GM21528 (cell line): Measurements from ENCODE around the gene WFIKKN1.

ENCODE experiments used
- ATAC-seq: cut with Tn5 transposase; IDR thresholded peaks from one replicate; pipeline ENCODE4 v1.9.1; 2021; ENCODE audit warnings: mild to moderate bottlenecking, moderate library complexity; ENCODE audit not compliant: unreplicated experiment, low FRiP score

WFIKKN1 gene

GRCh38 chr16:672371-672770 lies 41.6 kb downstream of the WFIKKN1 start:
- no peak for ATAC-seq

- no peak for ATAC-seq
Observed at GRCh38 chr16:672851-673250, 42.1 kb downstream of the WFIKKN1 start.

GRCh38 chr16:673399-673991 lies 42.7 kb downstream of the WFIKKN1 start:
- ATAC-seq = no peak

- no peak for ATAC-seq
Observed at GRCh38 chr16:674214-674881, 43.6 kb downstream of the WFIKKN1 start.

GRCh38 chr16:674968-675883 lies 44.4 kb downstream of the WFIKKN1 start, which contains the start of gene RHBDL1:
Gene RHBDL1 (plus strand): TSS chr16:675671. CDS start chr16:675791, 120 bp downstream.
- ATAC-seq = no peak

- ATAC-seq = no peak
Observed at GRCh38 chr16:675884-676564, 45.2 kb downstream of the WFIKKN1 start.

- ATAC-seq = no peak
Observed at GRCh38 chr16:676565-676902, 45.7 kb downstream of the WFIKKN1 start.

- ATAC-seq = no peak
Observed at GRCh38 chr16:676913-677312, 46.1 kb downstream of the WFIKKN1 start.

GRCh38 chr16:677316-678190 lies 46.8 kb downstream of the WFIKKN1 start:
- no peak for ATAC-seq

GRCh38 chr16:678209-678857 lies 47.5 kb downstream of the WFIKKN1 start:
- no peak for ATAC-seq

- ATAC-seq = no peak
Observed at GRCh38 chr16:678858-679813, 48.4 kb downstream of the WFIKKN1 start.

- no peak for ATAC-seq
Observed at GRCh38 chr16:679814-680624, 49.2 kb downstream of the WFIKKN1 start, which contains the start of gene STUB1. Gene STUB1 (plus strand): TSS chr16:680410. CDS start chr16:680526, 116 bp downstream.

- no peak for ATAC-seq
Observed at GRCh38 chr16:680625-680945, 49.8 kb downstream of the WFIKKN1 start.

GRCh38 chr16:680967-681745 lies 50.4 kb downstream of the WFIKKN1 start:
- ATAC-seq = no peak

- ATAC-seq = no peak
Observed at GRCh38 chr16:681746-682427, 51.1 kb downstream of the WFIKKN1 start.
